ENCODE measurements around the gene GRID1.

The GRID1 gene

DNA sequence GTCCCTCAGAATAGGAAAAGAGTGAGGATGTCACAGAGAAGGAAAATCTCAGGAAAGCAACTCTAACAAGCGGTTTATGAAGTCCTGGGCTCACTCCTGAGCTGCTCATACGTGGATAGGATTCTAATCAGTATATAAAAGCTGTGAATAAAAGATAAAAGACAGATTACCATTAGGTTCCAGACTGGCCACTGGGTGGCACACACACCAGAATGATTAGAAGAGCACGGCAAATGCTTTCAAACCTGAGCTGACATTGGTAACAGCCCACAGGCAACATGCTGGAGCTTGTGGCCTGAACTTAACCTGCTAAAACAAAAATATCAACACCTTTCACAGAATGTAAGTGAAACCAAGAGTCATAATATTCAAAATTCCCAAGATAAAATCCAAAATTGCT lies 370.8 kb downstream of the GRID1 start:
- H3K27ac Mint-ChIP-seq, result no peak overlapping the region
- no peaks in the 10 kb centered on the region for H3K9me3 Mint-ChIP-seq
- no peak overlapping the region for H3K4me3 Mint-ChIP-seq
- peaks cover 10% of the 10 kb centered on the region for H3K27me3 Mint-ChIP-seq (ENCODE audit: low read depth)
- H3K4me1 Mint-ChIP-seq (ENCODE audit: low read depth), result no peaks in the 10 kb centered on the region
- no peaks in the 10 kb centered on the region for H3K36me3 Mint-ChIP-seq (ENCODE audit: low read depth)

DNA sequence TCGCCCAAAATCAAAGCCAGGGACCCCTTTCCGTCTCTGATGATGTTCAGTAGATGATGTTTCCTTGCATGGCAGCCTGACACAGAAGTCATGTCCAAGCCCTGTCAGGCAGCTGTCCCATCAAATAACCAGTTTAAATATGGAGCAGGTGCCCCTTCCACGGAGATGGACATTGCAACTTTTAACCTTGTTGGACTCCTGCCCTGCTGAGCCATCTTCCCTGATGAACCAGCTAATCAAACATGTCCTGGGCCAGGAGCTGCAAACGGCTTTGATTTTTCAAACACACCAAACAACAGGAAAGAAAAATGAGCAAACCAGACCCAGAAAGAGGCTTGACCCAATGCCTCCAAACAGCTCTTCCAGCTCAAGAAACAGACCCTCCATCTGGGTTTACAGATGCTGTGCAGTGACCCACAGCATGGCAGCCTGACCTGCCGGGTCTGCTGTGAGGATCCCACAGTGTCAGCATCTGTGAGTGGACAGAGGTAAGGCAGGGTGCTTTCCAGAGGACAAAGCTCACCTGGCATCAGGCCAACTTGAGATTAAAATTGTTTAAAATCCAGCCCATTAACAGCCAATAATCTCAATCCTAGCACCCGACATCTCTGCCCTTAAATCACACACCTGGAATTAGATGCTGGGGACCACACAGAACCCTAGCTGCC lies 372.6 kb downstream of the GRID1 start:
- no peak overlapping the region for H3K27ac Mint-ChIP-seq
- H3K9me3 Mint-ChIP-seq, result no peaks in the 10 kb centered on the region

DNA sequence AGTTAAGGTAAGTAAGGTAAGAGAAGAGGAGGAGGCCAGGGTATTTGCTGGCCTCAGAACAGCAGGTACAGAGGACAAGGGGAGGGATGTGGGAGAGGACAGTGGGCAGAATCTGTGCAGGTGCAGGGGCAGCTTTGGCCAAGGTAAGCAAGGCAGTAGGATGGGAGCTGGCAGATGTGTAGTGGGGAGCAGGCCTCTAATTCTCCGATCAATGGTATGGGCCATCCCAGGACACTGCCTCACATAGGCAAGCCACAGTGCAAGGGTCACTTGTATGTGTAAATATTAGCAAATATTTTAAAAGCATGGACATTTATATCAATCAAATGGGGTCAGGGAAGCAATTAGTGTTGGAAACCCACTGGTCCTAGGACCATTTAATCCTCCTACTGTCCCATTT lies 373.5 kb downstream of the GRID1 start:
- Mint-ChIP-seq H3K9me3 (no peaks in the 10 kb centered on the region), H3K27ac (no peak overlapping the region), H3K36me3 (ENCODE audit: low read depth) (no peaks in the 10 kb centered on the region), H3K4me3 (no peak overlapping the region), H3K4me1 (ENCODE audit: low read depth) (no peaks in the 10 kb centered on the region), H3K27me3 (ENCODE audit: low read depth) (peaks cover 5% of the 10 kb centered on the region)

More for the DNA sequence above, 372.6 kb downstream of the GRID1 start:
- Mint-ChIP-seq H3K27me3 (ENCODE audit: low read depth) (peaks cover 10% of the 10 kb centered on the region), H3K36me3 (ENCODE audit: low read depth) (no peaks in the 10 kb centered on the region), H3K4me3 (no peak overlapping the region), H3K4me1 (ENCODE audit: low read depth) (no peaks in the 10 kb centered on the region)

DNA sequence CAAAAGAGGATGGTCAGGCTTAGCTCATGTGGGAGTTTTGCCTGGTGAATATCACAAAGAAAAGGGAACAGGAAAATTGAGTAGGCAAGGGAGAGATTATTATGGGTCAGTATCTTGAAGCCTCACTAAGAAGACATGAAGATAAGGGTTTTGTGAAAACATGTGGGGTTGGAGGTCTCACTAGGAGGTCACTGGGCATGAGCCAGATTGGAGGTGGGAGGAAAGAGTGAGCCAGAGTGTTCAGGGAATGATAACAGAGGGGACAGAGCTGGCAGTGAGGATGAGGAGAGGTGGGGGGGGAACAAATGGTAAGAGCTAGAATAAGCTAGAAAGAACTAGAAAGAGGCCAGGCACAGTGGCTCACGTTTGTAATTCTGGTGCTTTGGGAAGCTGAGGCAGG lies 374.3 kb downstream of the GRID1 start:
- H3K4me1 Mint-ChIP-seq (ENCODE audit: low read depth), result no peaks in the 10 kb centered on the region
- H3K27me3 Mint-ChIP-seq (ENCODE audit: low read depth), result peaks cover 5% of the 10 kb centered on the region
- no peak overlapping the region for H3K27ac Mint-ChIP-seq
- H3K9me3 Mint-ChIP-seq, result no peaks in the 10 kb centered on the region
- no peak overlapping the region for H3K4me3 Mint-ChIP-seq
- no peaks in the 10 kb centered on the region for H3K36me3 Mint-ChIP-seq (ENCODE audit: low read depth)

DNA sequence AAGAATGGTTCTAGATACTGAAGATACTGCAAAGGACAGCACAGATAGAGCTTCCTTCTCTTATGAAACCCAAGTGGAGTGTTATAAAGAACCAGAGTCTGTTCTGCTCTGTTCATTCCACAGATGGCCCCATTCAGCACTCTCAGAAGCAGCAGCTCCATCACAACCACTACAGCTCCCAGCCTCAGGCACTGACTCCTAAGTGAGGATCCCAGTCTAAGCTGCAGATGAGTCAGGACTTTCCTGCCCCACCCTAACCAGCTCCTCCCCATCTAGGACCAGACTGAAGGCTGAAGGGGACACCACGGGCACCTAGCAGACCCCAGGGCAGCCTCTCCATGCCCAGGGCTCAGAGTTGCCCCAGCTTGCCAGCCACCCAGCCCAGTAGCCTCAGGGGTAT lies 379.8 kb downstream of the GRID1 start:
- Mint-ChIP-seq H3K4me1 (ENCODE audit: low read depth) (no peaks in the 10 kb centered on the region), H3K27ac (no peak overlapping the region), H3K9me3 (no peaks in the 10 kb centered on the region), H3K27me3 (ENCODE audit: low read depth) (no peaks in the 10 kb centered on the region), H3K4me3 (no peak overlapping the region), H3K36me3 (ENCODE audit: low read depth) (no peaks in the 10 kb centered on the region)

DNA sequence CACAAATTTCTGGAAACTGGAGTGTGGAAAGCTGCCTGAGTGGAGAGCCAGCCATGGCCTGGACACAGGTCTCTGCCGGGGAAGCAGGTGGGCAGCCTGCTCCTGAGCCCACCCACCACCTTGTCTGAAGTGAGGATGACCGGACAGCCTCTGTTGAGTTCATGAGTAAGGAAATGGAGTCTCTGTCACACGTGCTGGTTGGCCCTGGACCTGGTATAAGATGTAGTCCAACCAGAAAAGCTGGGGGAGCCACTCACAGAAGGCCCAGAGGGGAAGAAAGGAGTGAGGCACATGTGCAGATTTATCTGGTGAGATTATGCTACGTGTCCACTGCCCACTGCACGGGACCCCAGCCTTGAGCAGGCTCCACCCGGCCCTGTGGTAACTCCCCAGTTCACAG lies 383.5 kb downstream of the GRID1 start:
- Mint-ChIP-seq H3K4me3 (no peak overlapping the region), H3K36me3 (ENCODE audit: low read depth) (no peaks in the 10 kb centered on the region), H3K9me3 (no peaks in the 10 kb centered on the region), H3K27ac (no peak overlapping the region), H3K27me3 (ENCODE audit: low read depth) (no peaks in the 10 kb centered on the region), H3K4me1 (ENCODE audit: low read depth) (no peaks in the 10 kb centered on the region)

DNA sequence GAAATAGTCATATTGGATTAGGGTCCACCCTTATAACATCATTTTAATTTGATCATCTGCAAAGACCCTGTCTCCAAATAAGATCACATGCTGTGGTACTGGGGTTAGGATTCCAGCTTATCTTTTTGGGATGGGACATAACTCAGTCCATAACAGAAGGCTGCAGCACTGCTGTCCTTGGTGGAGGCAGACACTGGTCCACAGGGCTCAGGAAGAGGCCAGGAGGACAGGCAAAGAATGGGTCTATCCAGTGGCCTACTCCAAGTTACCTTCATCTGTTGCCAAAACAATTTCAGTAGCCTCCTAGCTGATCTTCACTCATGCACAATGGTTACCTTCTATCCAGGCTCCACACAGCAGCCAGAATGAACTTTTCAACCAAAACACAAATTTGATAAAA lies 387.0 kb downstream of the GRID1 start:
- Mint-ChIP-seq H3K4me1 (ENCODE audit: low read depth) (no peaks in the 10 kb centered on the region), H3K4me3 (no peak overlapping the region), H3K27ac (no peak overlapping the region), H3K36me3 (ENCODE audit: low read depth) (no peaks in the 10 kb centered on the region), H3K27me3 (ENCODE audit: low read depth) (no peaks in the 10 kb centered on the region), H3K9me3 (no peaks in the 10 kb centered on the region)

DNA sequence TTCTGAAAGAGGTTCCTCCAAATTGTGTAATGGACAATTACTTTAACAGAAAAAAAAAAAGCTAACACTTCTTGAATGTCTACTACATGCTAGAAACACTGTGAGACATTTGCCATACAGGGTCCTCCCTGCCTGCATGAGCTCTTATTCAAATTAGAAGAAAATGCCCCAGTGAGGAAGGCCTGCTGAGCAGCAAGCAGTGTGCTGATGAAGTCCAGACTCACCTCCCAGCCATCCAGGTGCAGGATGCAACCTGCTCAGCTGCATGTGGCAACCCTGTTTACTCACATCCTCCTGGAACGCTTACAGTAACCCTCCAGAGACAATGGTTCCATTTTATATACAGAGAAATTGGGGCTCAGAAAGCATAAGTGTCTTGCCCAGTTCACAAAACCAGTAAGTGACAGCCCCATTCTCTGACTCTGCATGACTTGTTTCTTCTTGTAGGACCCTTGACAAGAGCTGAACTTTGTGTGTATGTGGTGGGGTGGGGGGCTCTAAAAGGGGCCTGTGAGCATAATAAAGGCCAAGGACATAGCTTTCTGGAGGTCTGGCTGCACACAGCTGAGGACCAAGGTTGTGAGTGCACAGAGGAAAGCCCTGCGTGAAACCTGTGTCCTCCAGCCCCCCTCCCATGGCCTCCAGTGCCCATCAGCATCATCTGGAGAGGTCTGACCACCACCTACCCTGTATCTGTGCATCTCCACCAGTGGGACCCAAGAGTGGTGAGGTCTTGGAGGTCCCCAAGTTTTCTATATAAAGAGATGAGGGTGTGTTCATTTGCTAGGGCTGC lies 387.8 kb downstream of the GRID1 start:
- Mint-ChIP-seq H3K27ac (no peak overlapping the region), H3K4me1 (ENCODE audit: low read depth) (no peaks in the 10 kb centered on the region), H3K36me3 (ENCODE audit: low read depth) (no peaks in the 10 kb centered on the region), H3K27me3 (ENCODE audit: low read depth) (no peaks in the 10 kb centered on the region), H3K4me3 (no peak overlapping the region), H3K9me3 (no peaks in the 10 kb centered on the region)

DNA sequence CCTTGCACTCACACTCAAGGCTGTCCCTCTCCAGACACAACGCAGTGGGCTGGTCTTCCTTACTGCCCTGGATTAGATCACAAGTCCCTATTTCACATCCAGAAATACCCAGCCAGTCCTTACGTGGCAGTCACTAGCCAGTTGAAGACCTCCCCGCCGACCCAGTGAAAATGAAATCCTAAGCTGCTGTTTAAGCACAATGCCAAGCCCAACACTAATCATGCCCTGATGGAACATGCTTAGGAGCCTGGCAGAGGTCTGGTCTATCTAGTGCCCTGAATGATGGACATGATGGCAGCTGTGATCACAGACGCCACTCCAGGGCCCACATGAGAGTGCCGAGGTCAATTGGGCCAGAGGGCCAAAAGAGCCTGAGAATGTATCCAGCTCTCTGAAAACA lies 389.0 kb downstream of the GRID1 start:
- Mint-ChIP-seq H3K27me3 (ENCODE audit: low read depth) (no peaks in the 10 kb centered on the region), H3K4me1 (ENCODE audit: low read depth) (no peaks in the 10 kb centered on the region), H3K36me3 (ENCODE audit: low read depth) (no peaks in the 10 kb centered on the region), H3K4me3 (no peak overlapping the region), H3K9me3 (no peaks in the 10 kb centered on the region), H3K27ac (no peak overlapping the region)

DNA sequence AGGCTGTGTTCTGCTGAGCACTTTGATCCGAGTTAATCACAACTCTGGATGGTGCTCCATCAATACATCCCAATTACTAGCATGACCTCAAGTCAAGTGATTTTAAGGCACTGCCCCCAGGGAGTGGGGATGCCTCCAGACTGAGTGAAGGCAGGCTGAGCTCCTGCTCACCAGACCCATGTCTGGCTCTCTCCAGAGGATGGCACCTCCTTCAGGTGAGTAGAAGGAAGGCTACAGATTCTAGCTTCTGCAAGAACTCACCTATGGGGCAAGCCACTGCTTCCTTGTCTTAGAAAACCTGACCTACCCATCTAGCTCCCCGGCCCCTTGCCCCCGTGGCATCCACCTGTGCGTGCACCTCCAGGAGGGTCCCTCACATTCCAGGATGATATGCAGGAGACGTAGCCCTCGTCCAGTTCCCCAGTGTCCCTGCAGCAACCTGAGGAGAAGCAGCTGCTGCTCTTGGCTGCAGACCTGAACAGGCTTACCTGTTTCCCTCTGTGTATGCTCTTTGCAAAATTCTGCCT lies 390.3 kb downstream of the GRID1 start:
- no peak overlapping the region for H3K4me3 Mint-ChIP-seq
- no peaks in the 10 kb centered on the region for H3K9me3 Mint-ChIP-seq
- H3K36me3 Mint-ChIP-seq (ENCODE audit: low read depth), result no peaks in the 10 kb centered on the region
- no peaks in the 10 kb centered on the region for H3K27me3 Mint-ChIP-seq (ENCODE audit: low read depth)
- H3K4me1 Mint-ChIP-seq (ENCODE audit: low read depth), result no peaks in the 10 kb centered on the region
- no peak overlapping the region for H3K27ac Mint-ChIP-seq

DNA sequence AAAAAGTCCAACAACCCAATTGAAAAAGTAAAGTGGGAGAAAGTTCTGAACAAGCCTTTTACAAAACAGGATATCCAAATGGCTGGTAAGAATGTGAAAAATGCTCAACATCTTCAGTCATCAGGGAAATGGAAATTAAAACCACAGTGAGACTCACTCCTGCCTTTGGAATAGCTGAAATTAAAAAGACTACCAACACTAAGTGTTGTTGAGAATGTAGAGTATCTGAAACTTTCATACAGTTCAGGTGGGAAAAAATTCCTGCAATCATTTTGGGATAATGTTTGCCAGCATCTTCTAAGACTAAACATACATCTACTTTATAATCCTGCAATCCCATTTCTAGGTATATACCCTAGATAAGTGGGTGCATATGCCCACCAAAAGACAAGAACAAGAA lies 395.1 kb downstream of the GRID1 start:
- H3K4me3 Mint-ChIP-seq, result no peak overlapping the region
- H3K27ac Mint-ChIP-seq, result no peak overlapping the region
- no peaks in the 10 kb centered on the region for H3K4me1 Mint-ChIP-seq (ENCODE audit: low read depth)
- no peaks in the 10 kb centered on the region for H3K27me3 Mint-ChIP-seq (ENCODE audit: low read depth)
- H3K36me3 Mint-ChIP-seq (ENCODE audit: low read depth), result no peaks in the 10 kb centered on the region
- no peaks in the 10 kb centered on the region for H3K9me3 Mint-ChIP-seq

DNA sequence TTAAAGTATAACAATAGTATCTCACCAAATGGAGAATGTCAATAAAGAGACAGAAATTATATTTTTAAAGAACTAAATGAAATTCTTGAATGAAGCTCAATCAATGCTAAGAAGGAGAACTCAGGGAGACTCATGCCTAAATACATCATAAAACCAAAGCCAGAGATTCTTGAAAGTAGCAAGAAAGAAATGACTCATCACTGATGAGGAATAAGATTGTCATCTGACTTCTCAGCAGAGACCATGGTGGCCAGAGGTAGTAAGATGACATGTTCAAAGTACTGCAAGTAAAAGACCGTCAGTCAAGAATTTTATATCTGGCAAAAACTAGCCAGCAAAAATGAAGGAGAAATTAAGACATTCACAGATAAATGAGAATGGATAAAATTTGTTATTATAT lies 399.0 kb downstream of the GRID1 start:
- peaks cover 4% of the 10 kb centered on the region for H3K27me3 Mint-ChIP-seq (ENCODE audit: low read depth)
- H3K4me3 Mint-ChIP-seq, result no peak overlapping the region
- no peak overlapping the region for H3K27ac Mint-ChIP-seq
- H3K4me1 Mint-ChIP-seq (ENCODE audit: low read depth), result no peaks in the 10 kb centered on the region
- no peaks in the 10 kb centered on the region for H3K36me3 Mint-ChIP-seq (ENCODE audit: low read depth)
- H3K9me3 Mint-ChIP-seq, result peaks cover 10% of the 10 kb centered on the region

DNA sequence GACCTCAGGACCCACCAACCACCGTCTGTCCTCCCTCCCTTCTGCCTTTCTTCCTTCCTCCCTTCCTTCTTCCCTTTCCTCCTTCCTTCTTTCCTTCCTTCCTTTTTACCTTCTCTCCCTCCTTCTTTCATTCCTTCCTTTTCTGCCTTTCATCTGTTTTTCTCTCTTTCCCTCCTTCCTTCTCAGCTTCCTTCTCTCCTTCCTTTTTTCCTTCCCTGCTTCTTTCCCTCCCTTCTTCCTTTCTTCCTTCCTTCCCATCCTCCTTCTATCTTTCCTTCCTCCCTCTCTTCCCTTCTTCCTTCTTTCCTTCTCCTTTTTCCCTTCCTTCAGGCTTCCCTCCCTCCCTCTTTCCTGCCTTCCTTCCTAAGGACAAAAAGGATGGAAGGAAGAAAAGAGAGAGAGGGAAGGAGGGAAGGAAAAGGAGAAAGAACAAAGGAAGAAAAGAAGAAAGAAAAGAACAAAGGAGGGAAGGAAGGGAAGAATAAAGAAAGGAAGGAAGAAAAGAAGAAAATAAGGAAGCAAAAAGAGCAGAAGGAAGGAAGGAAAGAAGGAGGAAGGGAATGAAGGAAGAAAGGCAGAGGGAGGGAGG lies 405.0 kb downstream of the GRID1 start:
- no peak overlapping the region for H3K4me3 Mint-ChIP-seq
- peaks cover 10% of the 10 kb centered on the region for H3K9me3 Mint-ChIP-seq
- H3K36me3 Mint-ChIP-seq (ENCODE audit: low read depth), result no peaks in the 10 kb centered on the region
- H3K27me3 Mint-ChIP-seq (ENCODE audit: low read depth), result peaks cover 4% of the 10 kb centered on the region
- H3K4me1 Mint-ChIP-seq (ENCODE audit: low read depth), result no peaks in the 10 kb centered on the region
- H3K27ac Mint-ChIP-seq, result no peak overlapping the region

DNA sequence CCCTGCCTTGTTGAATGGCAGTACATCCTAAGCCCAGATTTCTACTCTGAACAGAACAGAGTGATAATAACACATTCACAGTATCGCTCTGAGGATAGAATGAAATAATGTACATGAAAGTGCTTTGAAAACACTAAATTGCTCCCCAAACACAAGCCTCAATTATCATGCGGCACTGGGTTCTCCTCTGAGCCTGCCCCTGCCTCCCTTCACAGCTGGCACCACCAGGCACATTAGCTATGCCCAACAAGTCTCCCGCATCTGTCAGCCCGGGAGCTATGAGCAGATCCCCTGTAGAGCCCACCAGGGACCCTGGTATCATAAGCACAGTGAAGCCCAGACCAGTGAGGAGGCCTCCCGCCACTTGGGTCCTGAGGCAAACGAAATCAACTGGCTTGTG lies 405.5 kb downstream of the GRID1 start:
- no peak overlapping the region for H3K27ac Mint-ChIP-seq
- peaks cover 10% of the 10 kb centered on the region for H3K9me3 Mint-ChIP-seq
- H3K27me3 Mint-ChIP-seq (ENCODE audit: low read depth), result peaks cover 4% of the 10 kb centered on the region
- no peaks in the 10 kb centered on the region for H3K4me1 Mint-ChIP-seq (ENCODE audit: low read depth)
- no peak overlapping the region for H3K4me3 Mint-ChIP-seq
- H3K36me3 Mint-ChIP-seq (ENCODE audit: low read depth), result no peaks in the 10 kb centered on the region

DNA sequence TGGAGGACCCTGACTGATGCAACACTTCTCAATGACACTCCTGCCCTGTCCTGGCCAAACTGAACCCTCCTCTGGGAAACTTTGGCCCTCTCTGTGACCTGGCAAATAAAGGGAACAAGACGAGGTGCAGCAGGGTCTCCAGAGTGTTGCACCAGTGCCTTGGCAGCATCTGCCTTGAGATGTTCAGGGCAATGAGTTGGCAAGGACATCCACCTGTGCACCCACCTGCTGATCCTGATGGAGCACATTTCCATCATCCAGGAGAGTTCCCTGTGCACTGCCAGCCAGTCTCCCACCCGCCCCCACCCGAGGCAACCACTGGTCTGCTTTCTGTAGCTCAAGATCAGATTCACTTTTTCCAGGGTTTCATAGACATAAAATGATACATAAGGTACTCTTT lies 407.4 kb downstream of the GRID1 start:
- Mint-ChIP-seq H3K27me3 (ENCODE audit: low read depth) (peaks cover 3% of the 10 kb centered on the region), H3K4me3 (no peak overlapping the region), H3K27ac (no peak overlapping the region), H3K4me1 (ENCODE audit: low read depth) (no peaks in the 10 kb centered on the region), H3K9me3 (peaks cover 10% of the 10 kb centered on the region), H3K36me3 (ENCODE audit: low read depth) (no peaks in the 10 kb centered on the region)
